NCI-H2227 (cell line): ENCODE measurements around the gene SCARB1.
"Not testable (repeated sequence)": the region's sequence is repeated elsewhere in the genome, so short reads cannot be mapped to it uniquely, and the experiment has no call there.

Source experiments
- DNase-seq: peaks from one replicate; lab custom pipeline; 2025; ENCODE audit not compliant: unreplicated experiment; lab: John Stamatoyannopoulos, UW

Gene SCARB1

GRCh38 chr12:124863416-124864325 is at the start of gene SCARB1:
SCARB1 (minus strand) TSS chr12:124863864; CDS start chr12:124863720, 144 bp downstream.
- DNase-seq: peak; percentile 87

GRCh38 chr12:124912529-124913287 is 49.0 kb upstream of the SCARB1 start:
- not testable (repeated sequence) for DNase-seq

- DNase-seq: not testable (repeated sequence)
These were observed 47.9 kb upstream of the SCARB1 start for GRCh38 chr12:124911521-124911920.

- DNase-seq: no peak
These were observed 47.2 kb upstream of the SCARB1 start for GRCh38 chr12:124910561-124911478.

- DNase-seq: no peak
These were observed 46.3 kb upstream of the SCARB1 start for GRCh38 chr12:124909831-124910560.

GRCh38 chr12:124906606-124907261 is 43.1 kb upstream of the SCARB1 start:
- DNase-seq: no peak

GRCh38 chr12:124904306-124905098 is 40.8 kb upstream of the SCARB1 start:
- peak; percentile 45 for DNase-seq

GRCh38 chr12:124902916-124903315 is 39.3 kb upstream of the SCARB1 start:
- DNase-seq: no peak

GRCh38 chr12:124901003-124901402 is 37.3 kb upstream of the SCARB1 start:
- DNase-seq: no peak

- DNase-seq: not testable (repeated sequence)
These were observed 36.7 kb upstream of the SCARB1 start for GRCh38 chr12:124900345-124900795.

- DNase-seq: no peak
These were observed 35.2 kb upstream of the SCARB1 start for GRCh38 chr12:124898923-124899294.

- peak; percentile 40 for DNase-seq
These were observed 34.7 kb upstream of the SCARB1 start for GRCh38 chr12:124898200-124898922.

GRCh38 chr12:124896461-124896860 is 32.8 kb upstream of the SCARB1 start:
- no peak for DNase-seq

GRCh38 chr12:124893792-124894516 is 30.3 kb upstream of the SCARB1 start:
- no peak for DNase-seq

GRCh38 chr12:124888260-124888659 is 24.6 kb upstream of the SCARB1 start:
- no peak for DNase-seq

GRCh38 chr12:124887766-124888165 is 24.1 kb upstream of the SCARB1 start:
- DNase-seq: not testable (repeated sequence)
